GM18505 (cell line): ENCODE measurements around the gene CLIP1.
"Not testable (repeated sequence)": the region's sequence is repeated elsewhere in the genome, so short reads cannot be mapped to it uniquely, and the experiment has no call there.

Experiments
- ATAC-seq: cut with Tn5 transposase; IDR thresholded peaks from one replicate; pipeline ENCODE4 v1.9.1; 2021; ENCODE audit not compliant: unreplicated experiment
- POLR2A ChIP-seq: IDR thresholded peaks from 4 replicates; pipeline ENCODE4 v1.6.1; 2011; ENCODE audit warnings: borderline replicate concordance; ENCODE audit not compliant: insufficient read depth, insufficient read length; ENCODE audit errors: extremely low read depth

The CLIP1 gene

GRCh38 chr12:122362755-122363154, 59.7 kb downstream of the CLIP1 start:
- ATAC-seq = no peak
- no peak for TF ChIP-seq POLR2A

DNA sequence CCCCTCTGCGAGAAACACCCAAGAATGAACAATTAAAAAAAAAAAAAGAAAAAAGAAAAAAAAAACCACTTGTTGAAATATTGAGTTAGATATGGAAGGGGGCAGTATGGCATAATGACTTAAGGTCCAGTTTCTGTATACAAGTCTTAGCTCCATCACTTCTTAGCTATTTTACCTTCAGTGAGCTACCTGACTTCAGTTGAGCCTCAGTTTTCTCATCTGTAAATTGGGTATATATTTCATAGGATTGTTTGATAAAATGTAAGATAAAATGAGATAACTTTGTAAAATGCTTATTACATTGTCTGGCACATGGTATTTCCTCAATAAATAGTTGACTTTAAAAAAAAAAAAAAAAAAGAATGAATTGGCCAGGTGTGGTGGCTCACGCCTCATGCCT, 64.1 kb downstream of the CLIP1 start:
- not testable (repeated sequence) for ATAC-seq

GRCh38 chr12:122357536-122357935, 64.9 kb downstream of the CLIP1 start:
- not testable (repeated sequence) for ATAC-seq

- ATAC-seq = not testable (repeated sequence)
Observed at GRCh38 chr12:122356991-122357390, 65.5 kb downstream of the CLIP1 start.

DNA sequence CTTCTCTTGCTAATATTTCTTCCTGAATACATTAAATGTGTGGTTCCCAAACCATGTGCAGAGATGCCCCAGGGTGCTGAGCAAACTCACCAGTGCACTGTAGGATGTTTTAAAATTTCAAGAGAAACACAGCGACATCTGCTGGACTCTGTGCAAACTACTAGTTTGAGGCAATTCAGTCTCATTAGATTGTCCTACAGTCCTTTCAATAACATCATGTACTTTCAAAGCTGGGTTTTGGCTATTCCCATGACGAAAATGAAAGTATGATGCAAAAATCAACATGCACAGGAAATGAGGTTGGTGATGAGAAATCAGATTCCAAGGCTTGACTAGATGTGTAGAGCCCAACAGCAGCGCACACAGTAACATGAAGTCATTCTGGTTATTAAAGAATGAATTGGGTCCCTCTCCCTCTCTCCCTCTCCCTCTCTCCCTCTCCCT, 66.3 kb downstream of the CLIP1 start:
- TF ChIP-seq POLR2A = no peak
- no peak for ATAC-seq

DNA sequence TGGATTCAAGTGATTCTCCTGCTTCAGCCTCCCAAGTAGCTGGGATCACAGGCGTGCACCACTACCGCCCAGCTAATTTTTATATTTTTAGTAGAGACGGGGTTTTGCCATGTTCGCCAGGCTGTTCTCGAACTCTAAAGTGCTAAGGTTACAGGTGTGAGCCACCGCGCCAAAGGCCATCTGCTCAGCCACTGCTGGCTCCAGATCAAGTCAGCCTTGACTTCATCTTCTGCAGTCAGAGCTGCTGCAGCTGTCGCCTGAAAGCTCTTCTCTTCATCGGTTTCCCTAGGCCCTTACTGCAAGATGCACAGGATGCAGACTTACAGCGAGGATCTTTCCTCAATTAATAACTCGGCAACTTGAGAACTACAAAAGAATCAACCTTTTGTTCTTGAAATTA, 66.8 kb downstream of the CLIP1 start:
- no peak for ATAC-seq
- no peak for TF ChIP-seq POLR2A

DNA sequence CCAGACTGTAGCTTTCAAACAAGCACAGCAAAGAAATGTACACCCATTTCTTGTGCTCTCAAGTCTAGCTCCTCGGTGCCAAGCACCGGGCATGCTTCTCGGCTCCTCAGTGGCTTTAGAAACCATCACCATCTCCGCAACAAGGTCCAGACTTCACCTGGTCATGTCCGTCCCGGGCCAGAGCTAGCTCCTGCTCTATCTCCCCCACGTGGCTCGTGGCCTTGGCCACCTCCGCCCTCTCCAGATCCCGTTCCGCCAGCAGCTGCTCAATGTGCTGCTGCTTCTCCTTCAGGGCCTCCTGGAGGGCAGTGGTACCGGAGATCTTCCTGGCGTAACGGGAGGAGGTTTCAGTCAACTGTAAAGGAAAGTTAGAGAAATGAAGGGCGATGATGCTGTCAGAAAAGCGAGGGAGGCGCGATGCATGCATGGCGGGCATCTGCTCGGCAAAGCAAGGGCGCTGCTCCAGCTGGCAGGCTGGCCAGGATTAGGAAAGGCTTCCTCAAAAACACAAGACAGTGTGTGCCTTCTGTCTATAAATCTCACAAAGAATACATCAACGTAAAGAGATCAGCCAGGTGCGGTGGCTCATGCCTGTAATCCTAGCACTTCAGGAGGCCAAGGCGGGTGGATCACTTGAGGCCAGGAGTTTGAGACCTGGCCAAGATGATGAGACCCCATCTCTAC, 67.4 kb downstream of the CLIP1 start:
- ATAC-seq = no peak
- TF ChIP-seq POLR2A = no peak

DNA sequence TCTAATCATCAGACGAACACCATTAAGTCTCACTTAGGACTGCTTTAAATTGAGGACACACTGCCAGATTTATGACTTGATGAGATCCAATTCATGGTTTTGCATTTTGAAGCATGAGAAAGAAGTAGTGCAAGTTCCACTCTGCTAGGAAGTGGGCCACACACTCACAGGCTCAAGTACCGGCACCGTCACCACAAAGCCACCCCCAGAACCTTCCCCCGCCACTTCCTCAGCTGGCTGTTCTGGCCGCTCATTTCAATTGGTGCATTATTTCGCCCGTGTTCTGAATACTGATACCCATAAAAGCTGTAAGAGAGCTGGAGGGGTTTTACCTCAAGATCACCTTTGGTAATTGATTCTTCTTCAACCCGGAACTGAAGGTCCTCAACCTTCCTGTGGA, 70.1 kb downstream of the CLIP1 start:
- no peak for ATAC-seq
- no peak for TF ChIP-seq POLR2A

- ATAC-seq = no peak
- TF ChIP-seq POLR2A = no peak
Observed at GRCh38 chr12:122350141-122350848, 72.2 kb downstream of the CLIP1 start.

GRCh38 chr12:122349078-122349477, 73.4 kb downstream of the CLIP1 start:
- no peak for ATAC-seq
- TF ChIP-seq POLR2A = no peak

DNA sequence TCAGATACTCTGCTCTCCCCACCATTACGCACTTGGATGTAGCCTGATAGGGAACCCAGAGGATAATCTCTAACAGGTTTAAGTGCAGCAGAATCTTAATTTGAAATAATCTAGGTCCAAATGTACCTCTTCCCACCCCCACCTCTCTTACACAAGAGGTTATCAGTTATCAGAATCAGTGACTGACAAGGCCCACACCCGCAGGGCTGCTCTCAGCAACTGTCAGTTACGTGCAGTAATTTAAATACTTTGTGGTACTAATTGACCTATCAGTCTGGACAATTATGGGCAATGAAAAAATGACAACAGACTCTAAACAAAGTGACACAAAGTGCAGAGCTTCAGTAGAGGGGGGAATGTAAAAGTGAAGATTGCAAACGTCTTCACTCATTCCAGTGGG, 74.0 kb downstream of the CLIP1 start:
- no peak for ATAC-seq
- no peak for TF ChIP-seq POLR2A

DNA sequence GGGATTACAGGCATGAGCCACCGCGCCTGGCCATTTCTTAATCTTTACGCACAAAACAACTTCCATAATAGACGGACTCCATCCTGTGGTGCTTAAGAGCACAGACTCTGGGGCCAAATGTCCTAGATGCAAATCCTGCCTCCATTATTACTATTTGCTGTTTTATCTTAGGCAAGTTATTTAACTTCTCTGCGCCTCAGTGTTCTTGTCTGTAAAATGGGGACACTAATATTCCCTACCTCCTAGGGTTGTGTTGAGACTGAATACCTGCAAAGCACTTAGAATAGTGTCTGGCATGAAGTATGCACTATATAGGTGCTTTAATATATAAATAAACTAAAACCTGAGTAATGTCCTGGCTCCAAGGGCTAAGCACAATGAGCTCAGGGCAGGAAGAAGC, 76.4 kb downstream of the CLIP1 start:
- TF ChIP-seq POLR2A = no peak
- no peak for ATAC-seq

- no peak for TF ChIP-seq POLR2A
- no peak for ATAC-seq
Observed at GRCh38 chr12:122345042-122345441, 77.4 kb downstream of the CLIP1 start.

GRCh38 chr12:122336015-122336946, 86.2 kb downstream of the CLIP1 start:
- no peak for TF ChIP-seq POLR2A
- ATAC-seq = no peak
